Neural crest cell (in vitro differentiated cells): ENCODE data around the gene DPPA4. TPM values are rescaled to one million over a fixed set of nuclear protein-coding genes. Genes with fewer than 3 reads are reported as not detected.

Experiments used
- DNase-seq: peaks from one replicate; pipeline ENCODE4 v3.0.0; 2021; ENCODE audit warnings: low read depth, mixed read lengths, low spot score
- H3K27ac Mint-ChIP-seq: one replicate; pipeline ENCODE4 v1.8.0; 2021; ENCODE audit warnings: mild to moderate bottlenecking, mixed read lengths; ENCODE audit not compliant: unreplicated experiment
- H3K27me3 Mint-ChIP-seq: 2 replicates; pipeline ENCODE4 v1.8.0; 2021; ENCODE audit warnings: low read depth, mild to moderate bottlenecking, mixed read lengths
- H3K36me3 Mint-ChIP-seq: 2 replicates; pipeline ENCODE4 v1.8.0; 2021; ENCODE audit warnings: low read depth, mild to moderate bottlenecking, mixed read lengths
- H3K4me1 Mint-ChIP-seq: 2 replicates; pipeline ENCODE4 v1.8.0; 2021; ENCODE audit warnings: mixed read lengths
- H3K4me3 Mint-ChIP-seq: one replicate; pipeline ENCODE4 v1.8.0; 2021; ENCODE audit warnings: mild to moderate bottlenecking, mixed read lengths
- H3K9me3 Mint-ChIP-seq: 2 replicates; pipeline ENCODE4 v1.8.0; 2021; ENCODE audit warnings: mixed read lengths
- CTCF ChIP-seq: fragments of 200-600 bp; sonication (generic); conservative IDR thresholded peaks from 2 replicates; pipeline ENCODE4 v1.5.0; 2021; ENCODE audit warnings: antibody characterized with exemption, mild to moderate bottlenecking
- total RNA-seq: library from RNA; stranded (reverse); gene quantifications from 2 replicates; pipeline ENCODE4 v1.2.1, GENCODE V29; 2021

DPPA4 gene
- total RNA-seq, 1 donor from 2014 or later = 155 TPM

DNA sequence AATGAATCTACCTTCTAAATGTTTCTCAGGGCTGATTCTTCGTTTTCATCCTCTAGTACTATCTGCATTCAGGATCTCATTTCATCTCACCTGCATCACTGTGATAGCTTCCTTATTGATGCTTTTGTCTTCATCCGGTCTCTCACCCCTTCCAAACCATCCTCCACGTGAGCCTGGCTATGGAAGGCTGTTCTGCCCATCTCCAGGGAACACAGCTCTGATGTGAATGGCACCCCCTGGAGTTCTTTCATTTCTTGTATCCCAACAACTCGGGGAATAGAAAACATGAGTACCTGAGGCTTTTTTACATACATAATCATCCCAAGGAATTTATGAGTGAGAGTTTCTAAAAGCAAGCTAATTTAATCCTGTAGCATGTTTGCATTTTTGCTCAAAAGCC lies 8.8 kb upstream of the DPPA4 start:
- no peak for DNase-seq
- H3K27ac Mint-ChIP-seq = no peak overlapping the region
- H3K36me3 Mint-ChIP-seq = peaks cover 6% of the 10 kb centered on the region

GRCh38 chr3:109339714-109340648 lies 2.6 kb upstream of the DPPA4 start:
- no peak for TF ChIP-seq CTCF
- peaks cover 44% of the 10 kb centered on the region for H3K4me1 Mint-ChIP-seq
- H3K27me3 Mint-ChIP-seq = no peaks in the 10 kb centered on the region
- H3K36me3 Mint-ChIP-seq = peaks cover 2% of the 10 kb centered on the region
- DNase-seq = no peak
- H3K9me3 Mint-ChIP-seq = no peaks in the 10 kb centered on the region
- no peak overlapping the region for H3K27ac Mint-ChIP-seq
- H3K4me3 Mint-ChIP-seq = peak overlapping the region; percentile 66

More for the DNA sequence above, 8.8 kb upstream of the DPPA4 start:
- Mint-ChIP-seq H3K4me1 (peaks cover 34% of the 10 kb centered on the region), H3K4me3 (no peak overlapping the region), H3K9me3 (no peaks in the 10 kb centered on the region), H3K27me3 (no peaks in the 10 kb centered on the region)
- TF ChIP-seq CTCF = no peak

DNA sequence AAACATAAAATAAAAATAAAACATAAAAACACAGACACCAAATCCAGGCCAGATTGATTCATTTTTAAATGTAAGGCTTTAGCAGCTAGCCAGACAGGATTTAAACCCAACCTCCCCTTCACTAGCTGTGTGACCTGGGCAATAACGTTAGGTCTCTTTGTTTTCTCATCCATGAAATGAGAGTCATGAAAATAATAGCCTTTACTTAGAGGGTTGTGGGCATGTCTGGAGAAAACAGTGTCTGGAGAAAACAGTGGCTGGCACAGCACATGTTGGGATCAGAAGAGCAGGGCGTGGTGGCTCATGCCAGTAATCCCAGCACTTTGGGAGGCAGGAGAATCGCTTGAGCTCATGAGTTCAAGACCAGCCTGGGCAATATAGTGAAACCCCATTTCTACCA lies 1.9 kb upstream of the DPPA4 start:
- Mint-ChIP-seq H3K9me3 (no peaks in the 10 kb centered on the region), H3K4me3 (peak overlapping the region; percentile 66)

DNA sequence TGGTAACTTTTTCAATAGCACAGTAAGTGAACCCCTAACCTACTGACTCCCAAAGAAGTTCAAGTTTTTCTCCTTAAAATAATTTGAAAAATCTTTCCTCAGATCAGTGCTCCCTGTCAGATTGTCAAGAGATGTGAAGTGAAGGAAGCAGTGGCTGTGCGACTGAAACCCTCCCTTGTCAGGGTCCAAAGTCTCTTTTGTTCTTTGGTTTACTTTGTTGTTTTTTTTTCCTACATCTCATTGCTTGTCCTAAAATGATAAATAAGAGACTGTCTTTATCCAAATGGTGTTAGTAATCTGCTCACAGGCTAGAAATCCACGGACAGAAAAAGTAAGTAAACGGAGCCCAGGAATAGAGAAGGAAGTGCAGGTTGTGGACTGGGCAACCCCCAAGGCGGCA lies 976 bp upstream of the DPPA4 start:
- TF ChIP-seq CTCF = no peak
- no peaks in the 10 kb centered on the region for H3K27me3 Mint-ChIP-seq
- H3K4me3 Mint-ChIP-seq = peak overlapping the region; percentile 96
- DNase-seq = no peak
- peaks cover 12% of the 10 kb centered on the region for H3K36me3 Mint-ChIP-seq
- H3K27ac Mint-ChIP-seq = no peak overlapping the region
- no peaks in the 10 kb centered on the region for H3K9me3 Mint-ChIP-seq
- H3K4me1 Mint-ChIP-seq = peaks cover 60% of the 10 kb centered on the region

More for the DNA sequence above, 1.9 kb upstream of the DPPA4 start:
- Mint-ChIP-seq H3K4me1 (peaks cover 52% of the 10 kb centered on the region), H3K27me3 (no peaks in the 10 kb centered on the region), H3K36me3 (peaks cover 7% of the 10 kb centered on the region), H3K27ac (no peak overlapping the region)
- no peak for DNase-seq
- no peak for TF ChIP-seq CTCF

DNA sequence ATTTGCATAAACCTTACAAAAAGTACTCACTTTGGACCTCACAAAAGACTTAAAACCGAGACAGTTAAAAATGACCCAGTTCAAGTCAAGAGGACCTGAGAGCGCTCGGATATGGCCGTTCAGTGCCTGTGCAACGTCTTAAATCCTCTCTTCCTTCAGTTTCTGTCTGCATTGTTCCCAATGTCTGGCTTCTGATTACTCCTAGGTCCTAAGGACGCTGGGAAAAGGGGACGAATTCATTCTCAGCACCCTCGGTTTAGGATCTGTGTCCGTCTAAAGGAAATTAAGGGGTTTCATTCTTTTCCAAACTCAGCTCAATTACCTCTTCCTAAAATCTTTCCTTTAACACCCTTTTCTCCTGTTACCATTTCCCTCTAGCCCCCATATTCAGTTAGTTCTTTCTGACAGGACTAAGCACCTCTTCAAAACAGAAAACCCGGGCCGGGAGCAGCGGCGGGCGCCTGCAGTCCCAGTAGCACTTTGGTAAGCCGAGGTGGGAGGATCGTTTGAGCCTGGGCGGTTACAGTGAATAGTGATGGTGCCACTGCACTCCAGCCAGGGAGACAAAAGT lies 970 bp downstream of the DPPA4 start:
- no peak for TF ChIP-seq CTCF
- Mint-ChIP-seq H3K4me3 (peak overlapping the region; percentile 96), H3K36me3 (peaks cover 20% of the 10 kb centered on the region), H3K27me3 (no peaks in the 10 kb centered on the region), H3K27ac (peak overlapping the region; percentile 91), H3K4me1 (peaks cover 67% of the 10 kb centered on the region), H3K9me3 (no peaks in the 10 kb centered on the region)
- peak; percentile 37 for DNase-seq
